ENCODE results near the gene HS6ST1.

HS6ST1 gene

DNA sequence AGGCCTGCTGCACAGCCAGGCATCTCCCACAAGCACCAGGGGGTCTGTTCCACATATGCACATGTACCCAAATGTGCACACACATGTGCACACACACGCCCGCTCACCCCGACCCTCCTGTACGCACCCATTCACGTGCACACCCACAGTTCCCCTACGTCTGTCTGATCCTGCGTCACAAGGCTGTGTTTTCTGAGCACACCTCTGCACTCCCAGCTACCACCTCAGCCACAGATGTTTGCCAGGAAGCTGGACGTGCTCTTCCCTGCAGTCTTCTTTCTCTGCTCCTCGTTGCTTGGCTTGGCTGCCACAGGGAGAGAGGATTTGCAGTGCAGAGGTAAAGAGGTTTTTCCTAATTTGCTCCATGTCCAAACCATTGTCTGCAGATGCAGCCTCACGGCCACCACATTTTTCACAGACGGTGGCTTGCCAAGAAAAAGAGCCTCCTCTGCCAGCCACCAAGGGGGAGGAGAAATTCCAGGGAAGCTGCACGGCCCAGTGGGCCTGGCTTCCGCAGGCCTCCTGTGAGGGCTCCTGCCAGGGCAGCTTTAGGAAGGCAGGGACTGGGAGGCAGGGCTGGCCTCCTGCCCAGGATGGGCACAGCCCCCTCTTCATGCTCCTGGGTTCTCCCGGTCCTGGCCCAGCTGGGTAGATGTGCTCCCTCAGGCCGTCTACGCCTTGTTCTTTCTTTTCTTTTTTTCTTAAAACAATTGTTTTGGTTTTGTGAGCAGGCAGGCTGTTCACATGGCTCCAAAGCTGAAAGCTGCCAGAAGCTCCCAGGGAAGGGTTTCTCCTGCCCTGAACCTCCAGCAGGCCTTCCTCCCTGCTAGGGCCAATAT, 29.3 kb upstream of the HS6ST1 start:
- DNase-seq (ENCODE audit: low spot score), result no peak

DNA sequence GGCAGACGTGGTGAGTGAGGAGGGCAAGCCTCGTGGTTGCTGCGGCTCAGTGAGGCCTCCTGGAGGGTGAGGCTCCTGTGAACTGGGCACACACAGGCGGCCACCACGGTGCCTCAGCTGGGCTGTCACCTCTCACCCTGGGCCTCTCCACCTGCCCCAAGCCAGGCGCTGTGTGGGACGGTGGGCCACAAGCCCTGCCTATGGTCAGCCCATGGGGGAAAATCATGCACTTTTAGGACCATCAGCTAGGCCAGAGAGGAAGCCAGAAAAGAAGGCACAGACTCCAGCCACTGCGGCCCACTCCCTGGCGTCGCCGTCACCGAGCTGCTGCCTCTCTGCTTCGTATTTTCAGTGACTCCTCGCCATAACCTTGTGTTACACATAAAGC, 28.5 kb upstream of the HS6ST1 start:
- no peak for DNase-seq (ENCODE audit: low spot score)

DNA sequence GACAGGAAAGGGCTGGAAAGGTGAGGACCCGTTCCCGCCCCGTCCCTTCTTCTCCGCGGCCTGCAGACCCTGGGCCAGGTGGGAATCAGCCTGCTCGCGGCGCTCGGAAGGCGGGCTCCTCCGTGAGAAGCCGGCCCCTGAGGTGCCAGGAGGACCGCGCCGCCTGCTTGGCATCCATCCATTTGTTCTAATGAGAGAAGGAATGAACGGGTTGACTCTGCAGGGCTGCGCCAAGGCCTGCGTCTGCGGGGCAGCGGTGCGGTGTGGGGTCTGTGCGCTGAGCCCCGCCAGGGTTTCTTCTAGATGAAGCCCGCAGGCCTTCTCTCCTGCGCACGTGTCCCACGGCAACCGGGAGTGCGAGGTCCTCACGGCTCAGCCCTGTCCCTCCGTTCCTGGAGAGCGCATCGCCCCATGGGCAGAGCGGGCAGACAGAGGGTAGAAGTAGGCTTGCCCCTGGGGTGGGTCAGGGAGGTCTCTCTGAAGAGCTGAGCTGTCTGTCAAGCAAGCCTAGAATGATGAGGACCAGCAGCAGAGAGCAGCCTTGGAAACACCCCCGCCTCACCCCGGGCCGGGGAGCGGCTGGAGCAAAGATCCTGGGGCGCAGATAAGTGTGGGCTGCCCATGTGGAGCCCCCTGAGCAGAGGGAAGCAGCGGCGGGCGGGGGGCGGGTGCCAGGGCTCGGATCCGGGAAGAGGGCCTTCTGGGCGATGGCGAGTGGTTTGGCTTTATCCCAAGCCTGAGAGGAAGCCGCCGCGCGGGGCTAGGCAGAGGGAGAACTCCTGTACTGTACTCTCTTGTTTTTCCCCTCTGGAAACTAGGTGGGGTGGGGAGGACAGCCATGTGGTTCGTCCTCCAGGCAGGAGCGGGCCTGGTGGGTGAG, 27.9 kb upstream of the HS6ST1 start:
- no peak for DNase-seq (ENCODE audit: low spot score)

DNA sequence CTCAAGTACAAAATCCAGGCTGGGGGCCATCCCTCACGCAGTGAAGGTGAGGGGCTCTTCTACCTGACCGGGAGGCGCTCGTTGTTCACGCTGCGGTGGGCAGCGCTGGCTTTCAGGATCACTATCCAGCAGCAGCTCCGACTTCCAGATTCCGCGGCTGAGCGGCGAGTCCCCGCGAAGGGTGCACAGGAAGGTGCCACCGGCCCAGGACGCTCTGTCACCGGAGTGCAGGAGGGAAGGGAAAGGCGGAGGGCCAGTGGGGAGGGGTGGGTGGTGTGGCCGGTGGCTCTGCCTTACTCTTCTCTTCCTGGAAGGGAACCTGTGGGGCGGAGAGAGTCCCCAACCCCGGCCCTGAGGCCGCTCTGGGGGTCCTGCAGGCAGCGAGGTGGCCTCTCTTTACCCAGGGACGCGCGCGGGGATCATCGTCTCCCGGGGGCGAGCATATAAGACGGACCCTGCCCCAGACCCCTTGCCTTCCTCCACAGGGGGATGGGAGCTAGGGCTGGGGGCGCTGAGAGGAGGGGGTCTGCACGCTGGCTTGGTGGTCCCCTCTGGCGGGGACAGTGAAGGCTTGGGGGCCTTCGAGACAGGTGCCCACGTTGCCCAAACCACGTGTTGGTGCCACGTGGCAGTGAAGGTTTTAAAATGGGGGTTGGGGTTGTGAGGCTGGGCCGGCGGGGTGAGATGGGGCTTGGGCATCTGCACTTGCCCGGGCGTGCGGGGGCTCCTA, 26.9 kb upstream of the HS6ST1 start:
- no peak for DNase-seq (ENCODE audit: low spot score)

DNA sequence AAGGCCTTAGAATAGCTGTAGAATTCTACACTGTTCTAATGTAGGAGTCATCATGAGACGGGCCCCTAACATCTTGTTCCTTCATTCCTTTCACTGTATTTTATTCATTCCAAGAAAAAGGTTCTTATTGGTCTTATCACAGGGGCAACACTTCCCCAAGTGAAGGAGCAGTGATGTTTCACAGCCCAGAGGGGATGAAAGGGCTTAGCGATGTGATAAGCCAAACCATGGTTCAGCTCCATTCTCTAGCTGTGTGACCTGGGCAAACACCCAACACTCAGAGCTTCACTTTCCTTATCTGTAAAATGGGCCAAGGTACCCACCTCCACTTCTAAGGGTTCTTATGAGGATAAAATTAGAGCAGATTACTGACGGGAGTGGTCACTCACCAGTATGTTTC, 25.4 kb upstream of the HS6ST1 start:
- DNase-seq (ENCODE audit: low spot score), result no peak

DNA sequence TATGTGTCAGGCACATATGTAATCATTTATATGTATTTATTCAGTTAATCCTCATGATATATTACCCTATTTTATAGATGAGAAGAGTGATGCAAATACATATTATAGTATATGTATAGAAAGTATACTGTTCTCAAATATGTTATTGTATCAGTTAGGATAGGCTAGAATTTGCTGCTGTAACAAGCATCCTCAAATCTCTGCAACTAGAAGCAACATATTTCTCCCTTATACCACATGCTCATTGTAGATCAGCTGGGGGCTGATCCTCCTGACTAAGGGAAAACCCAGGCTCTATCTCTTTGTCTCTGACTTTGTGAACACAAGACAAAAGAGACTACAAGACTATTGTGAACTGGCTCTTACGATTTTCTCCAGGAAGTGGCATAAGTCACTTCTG, 24.8 kb upstream of the HS6ST1 start:
- DNase-seq (ENCODE audit: low spot score), result no peak

DNA sequence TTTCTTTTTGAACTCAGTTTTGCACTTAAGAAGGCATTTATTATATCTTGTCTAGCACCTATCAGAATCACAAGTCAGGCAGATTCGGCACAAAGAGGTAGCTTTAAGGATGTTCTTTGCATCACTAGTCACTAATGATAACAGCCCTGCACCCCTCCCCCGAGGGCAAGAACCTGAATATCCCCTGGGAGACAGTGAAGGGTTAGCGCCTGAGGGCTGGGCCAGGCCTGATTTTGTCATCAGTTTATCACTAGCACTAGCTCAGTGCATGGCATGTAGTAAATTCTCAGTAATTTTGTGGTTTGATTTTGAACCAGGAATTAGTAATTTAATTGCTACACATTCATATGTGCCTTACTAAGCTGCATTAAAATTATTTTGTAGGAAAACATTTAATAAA, 23.9 kb upstream of the HS6ST1 start:
- DNase-seq (ENCODE audit: low spot score), result no peak

DNA sequence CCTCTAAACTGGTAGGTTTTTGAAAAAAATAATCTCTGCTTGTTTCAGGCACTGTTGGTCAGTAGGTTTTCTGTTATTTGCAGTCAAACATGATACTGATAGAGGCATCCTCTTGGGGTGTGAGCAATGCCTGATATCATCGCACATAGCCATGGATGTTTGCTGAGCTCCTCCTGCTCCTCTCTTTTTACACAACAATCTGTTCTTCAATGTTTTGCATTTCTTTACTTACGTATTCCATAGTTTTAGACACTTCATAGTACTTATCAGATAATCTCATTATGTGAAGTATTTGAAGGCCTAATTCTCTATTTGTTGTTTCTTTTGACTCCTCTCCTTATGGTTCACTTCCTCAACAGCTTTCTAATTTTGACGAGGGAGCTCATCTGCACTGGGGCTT, 23.0 kb upstream of the HS6ST1 start:
- no peak for DNase-seq (ENCODE audit: low spot score)

DNA sequence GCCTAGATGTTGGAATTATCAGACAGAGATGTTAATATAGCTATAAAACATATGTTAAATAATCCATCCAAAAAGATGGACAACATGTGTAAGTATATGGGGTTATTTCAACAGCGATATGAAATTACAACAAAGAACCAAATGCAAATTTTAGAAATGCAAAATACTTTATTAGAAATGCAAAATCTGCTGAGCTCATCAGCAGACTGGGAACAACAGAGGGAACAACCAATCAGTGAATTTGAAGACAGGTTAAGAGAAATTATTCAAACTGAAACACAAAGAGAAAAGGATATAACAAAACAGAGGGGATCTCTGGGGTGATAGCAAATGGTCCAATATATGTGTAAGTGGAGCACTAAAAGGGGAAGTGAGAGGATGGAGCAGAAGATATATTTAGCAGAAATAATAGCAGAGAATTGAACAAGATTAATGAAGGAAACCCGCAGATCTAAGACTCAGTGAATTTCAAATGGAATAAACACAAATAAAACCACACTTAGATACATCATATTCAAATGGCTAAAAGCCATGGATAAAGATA, 13.5 kb upstream of the HS6ST1 start:
- no peak for DNase-seq (ENCODE audit: low spot score)

DNA sequence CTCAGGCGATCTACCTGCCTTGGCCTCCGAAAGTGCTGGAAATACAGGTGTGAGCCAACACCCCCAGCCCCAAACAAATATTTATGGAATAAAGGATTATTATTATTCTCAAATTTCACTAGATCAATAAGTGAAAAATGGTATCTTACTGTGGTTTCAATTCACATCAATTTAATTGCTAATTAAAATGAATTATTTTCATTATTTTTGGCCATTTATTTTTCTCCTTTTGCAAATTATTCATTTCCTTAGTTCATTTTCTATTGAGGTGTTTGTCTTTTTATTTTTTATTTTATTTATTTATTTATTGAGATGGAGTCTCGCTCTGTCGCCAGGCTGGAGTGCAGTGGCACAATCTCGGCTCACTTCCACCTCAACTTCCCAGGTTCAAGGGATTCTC, 11.9 kb upstream of the HS6ST1 start:
- no peak for DNase-seq (ENCODE audit: low spot score)

DNA sequence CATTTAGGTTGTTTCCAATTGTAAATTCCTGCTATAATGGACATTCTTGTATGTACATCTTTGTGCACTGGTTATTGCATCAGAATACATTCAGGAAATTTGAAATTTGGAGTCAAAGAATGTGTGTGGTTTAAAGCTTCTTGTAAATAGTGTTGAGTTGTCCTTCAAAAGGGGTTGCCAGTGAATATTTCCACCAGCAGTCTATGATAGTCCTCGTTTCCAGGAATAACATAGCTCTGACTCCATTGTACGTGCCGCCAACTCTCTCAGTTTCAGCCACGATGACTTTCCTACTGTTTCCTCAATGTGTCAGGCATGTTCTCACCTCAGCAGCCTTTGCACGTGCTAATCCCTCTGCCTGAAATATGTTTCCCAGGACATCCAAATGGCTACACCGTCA, 10.9 kb upstream of the HS6ST1 start:
- no peak for DNase-seq (ENCODE audit: low spot score)

DNA sequence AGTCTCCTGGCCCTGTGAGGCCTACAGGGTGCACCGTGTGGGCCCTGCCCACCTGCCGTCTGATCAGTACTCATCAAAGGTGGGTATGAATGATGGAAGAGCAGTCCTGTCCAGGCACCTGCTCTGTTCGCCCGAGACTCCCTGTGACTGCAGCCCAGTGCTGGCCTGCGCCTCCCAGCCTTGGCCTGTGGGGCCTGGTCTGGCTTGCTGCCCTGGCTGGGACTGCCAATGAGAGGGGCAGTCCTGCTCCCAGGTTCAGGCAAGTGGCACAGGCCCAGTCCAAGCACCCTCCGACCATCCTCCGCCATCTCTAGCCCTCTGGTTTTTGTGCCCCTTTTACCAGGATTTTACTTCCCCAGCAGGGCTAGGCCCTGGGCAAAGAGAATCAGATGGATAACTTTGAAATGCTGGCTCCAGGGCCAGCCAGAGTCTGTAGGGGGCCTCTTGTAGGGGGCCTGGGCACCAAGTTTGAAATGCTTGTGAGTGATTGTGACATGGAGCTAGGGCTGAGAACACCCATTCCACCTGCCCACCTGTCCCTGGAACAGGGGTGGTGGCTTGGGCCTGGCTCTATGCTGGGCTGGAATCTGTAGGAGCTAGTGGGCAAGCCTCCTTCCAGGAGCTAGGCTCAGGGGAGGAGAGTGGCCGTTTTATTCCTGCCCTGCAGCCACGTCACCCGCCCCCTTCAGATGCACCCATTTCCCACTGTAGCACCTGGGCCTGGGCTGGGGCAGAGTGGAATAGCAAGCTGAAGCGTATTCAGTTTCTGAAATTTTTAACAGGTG, 8.7 kb upstream of the HS6ST1 start:
- no peak for DNase-seq (ENCODE audit: low spot score)

DNA sequence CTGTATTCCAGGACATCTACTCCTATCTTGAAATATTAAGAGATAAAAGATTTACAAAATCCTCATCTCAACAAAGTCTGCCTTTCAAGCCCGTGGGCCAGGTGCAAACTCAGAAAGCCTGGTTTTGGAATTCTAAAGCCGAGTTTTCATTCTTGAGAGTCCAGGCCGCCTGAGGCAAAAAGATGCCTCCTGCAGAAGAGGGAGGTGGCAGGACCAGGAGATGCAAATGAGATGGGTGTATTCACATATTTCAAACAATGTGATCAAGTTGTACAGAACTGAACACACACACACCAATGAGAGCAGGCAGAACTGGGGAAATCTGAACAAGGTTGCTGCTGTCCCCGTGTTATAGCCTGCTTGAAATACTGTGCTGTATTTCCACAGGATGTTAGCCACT, 7.7 kb upstream of the HS6ST1 start:
- DNase-seq (ENCODE audit: low spot score), result no peak

DNA sequence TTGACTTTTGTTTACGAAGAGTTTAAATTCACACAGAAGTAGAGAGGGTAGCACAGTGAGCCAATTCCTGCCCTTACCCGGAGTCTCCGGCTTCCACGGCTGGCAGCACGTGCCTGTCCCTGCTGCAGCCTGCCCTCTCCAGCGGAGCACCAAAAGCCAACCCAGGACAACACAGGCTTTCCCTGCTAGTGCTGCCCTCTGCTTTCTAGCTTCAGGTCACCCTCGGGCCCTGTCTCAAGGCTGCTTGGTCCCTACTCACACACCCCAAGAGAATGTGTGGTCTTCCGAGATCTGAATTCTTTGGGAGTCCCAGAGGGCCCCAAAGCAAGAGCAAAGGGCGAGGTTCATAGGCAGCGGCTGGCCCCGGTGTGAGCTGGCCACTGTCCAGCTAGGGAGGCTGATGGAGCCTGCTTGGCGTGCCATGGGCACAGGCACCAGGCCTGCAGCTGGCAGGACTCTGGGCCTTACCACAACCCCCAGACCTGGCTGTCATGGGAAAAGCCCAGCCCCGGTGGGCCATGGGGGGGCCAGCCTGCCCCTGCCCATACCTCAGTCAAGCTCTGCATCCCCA, 7.0 kb upstream of the HS6ST1 start:
- DNase-seq (ENCODE audit: low spot score), result no peak

DNA sequence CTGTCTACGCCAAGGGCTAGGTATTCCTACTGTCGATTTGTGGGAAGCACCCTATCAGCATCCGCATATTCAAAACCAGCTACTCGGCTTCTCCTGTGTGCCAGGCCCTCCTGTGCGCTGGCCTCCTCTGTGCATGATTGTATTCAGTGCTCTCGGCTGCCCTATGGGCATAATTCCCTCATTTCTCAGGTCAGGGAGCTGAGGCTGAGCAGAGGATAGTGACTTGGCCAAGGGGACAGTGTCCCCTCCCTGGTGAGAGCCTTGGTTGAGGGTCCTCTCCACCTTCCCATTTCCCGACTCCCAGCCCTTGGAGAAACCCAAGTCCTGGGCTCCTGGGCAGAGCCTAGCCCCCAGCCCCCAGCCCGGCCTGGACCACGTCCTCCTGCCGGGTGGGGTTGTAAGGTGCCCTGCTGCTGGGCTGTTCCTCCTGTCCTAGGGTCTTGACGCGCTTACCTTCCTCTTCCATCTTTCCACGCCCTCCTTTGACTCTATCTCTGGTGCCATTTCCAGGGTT, 6.3 kb upstream of the HS6ST1 start:
- no peak for DNase-seq (ENCODE audit: low spot score)

DNA sequence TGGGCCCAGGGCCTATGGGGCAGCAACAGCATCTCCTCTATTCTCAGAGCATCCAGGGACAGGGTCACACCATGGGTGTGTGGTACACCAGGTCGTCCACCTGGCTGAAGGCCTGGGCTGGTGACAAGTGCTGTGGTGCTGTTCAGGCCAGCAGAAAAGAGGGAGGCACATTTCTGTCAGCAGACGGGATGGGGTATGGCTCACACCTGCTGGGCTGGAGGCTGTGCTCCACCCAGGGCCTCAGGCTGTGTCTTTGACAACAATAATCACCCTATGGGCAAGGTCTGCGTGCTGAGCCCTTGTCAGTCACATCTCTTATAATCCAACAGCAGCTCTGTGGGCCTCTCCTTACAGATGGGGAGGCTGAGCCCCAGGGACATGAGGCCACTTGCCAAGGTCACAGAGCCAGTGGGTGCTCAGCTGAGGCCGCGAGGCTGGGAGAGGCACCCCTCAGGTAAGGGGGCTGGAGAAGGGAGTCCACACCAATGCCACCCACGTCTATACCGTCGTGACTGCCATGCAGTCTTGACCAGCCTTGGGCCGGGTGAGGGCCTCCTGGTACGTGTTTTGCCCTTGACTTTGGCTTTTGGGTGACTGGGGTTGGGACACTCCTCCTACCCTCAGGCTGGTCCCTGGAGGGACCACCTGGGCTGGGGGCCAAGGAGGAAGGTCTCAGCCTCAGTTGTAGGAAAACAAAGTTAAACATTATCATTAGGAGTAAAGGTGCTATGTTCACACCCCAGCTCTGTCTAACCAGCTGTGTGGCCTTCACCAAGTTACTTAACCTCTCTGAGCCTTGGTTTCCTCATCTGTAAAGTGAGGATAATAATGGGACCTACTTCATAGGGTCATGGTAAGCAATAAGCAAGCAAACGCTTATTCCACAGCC, 5.6 kb upstream of the HS6ST1 start:
- DNase-seq (ENCODE audit: low spot score), result no peak

DNA sequence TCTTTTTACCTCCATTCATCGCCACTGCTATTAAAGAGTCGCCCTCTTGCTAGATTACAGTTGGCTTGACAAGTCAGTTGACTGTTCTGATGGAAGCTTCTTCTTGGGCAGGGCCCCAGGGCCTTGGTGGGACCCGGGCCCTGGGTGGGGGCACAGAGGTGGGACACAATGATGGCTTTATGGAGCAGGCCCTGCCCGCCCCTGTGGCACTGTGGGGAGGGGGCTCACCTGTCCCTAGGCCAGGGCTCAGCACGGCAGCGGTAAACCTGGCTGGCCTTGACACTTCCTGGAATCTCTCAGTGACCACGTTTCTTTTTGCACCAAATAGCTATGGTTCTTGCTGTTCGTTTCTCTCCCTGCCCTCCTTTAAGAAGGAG, 4.9 kb upstream of the HS6ST1 start:
- DNase-seq (ENCODE audit: low spot score), result no peak

DNA sequence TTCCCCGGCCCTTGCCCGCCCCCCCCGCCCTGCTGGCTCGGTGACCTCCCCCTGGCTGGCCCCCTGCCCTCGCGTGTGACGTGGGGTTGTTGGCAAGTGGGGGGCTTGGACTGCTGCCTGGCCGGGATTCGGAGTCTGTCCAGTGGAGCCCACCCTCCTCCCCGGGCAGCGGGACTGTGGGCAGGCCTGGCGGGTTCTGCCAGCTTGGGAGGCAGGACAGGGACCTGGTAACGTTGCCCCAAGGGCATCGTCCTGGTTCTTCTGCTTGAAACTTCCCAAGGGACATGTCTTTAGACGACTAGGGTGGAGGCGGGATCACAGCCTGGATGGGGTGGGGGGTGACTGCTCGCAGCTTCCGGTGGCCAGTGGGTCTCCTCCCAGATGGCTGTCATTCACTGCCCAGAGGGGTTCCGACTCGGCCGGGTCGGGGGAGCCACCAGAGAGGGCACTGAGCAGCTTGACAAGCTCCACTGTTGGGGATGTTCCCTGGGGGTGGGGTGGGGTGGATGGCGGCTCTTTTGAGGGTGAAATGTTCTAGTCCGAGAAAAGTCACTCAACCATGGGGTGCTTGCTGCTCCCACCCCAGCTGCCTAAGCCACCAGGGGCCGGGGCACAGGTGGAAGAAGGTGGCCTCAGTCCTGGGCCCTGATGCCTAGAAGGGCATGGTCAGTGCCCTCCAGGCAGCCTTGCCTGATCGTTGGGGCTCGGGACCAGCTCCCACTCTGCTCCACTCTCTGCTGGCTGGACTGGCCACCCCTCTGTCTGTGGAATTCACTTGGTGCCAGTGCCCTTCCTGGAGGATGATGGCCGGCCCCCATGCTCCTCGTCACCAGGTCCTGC, 4.3 kb upstream of the HS6ST1 start:
- no peak for DNase-seq (ENCODE audit: low spot score)
